Measurements from ENCODE around the gene RFX3.

The RFX3 gene

GRCh38 chr9:3361116-3361515 lies 164.7 kb downstream of the RFX3 start:
- no peaks in the 10 kb centered on the region for H3K27me3 ChIP-seq (replicated peaks)
- H3K4me3 ChIP-seq (ENCODE audit: low read depth, low read length) = no peak overlapping the region
- in situ Hi-C loops (cut with HindIII; ENCODE audit: low pct_ligation_motif_present, low sequenced_read_pairs) = no loop called here
- DNase-seq = no peak
- no peak for TF ChIP-seq CTCF (IDR thresholded peaks at IDR 0.05; ENCODE audit: low read depth, low read length, missing control alignments)
- H3K27ac ChIP-seq = no peak overlapping the region
- H3K36me3 ChIP-seq (replicated peaks) = no peaks in the 10 kb centered on the region

- no peaks in the 10 kb centered on the region for H3K36me3 ChIP-seq (replicated peaks)
- TF ChIP-seq CTCF (IDR thresholded peaks at IDR 0.05; ENCODE audit: low read depth, low read length, missing control alignments) = no peak
- no peak overlapping the region for H3K4me3 ChIP-seq (ENCODE audit: low read depth, low read length)
- DNase-seq = no peak
- in situ Hi-C loops (cut with HindIII; ENCODE audit: low pct_ligation_motif_present, low sequenced_read_pairs) = no loop called here
- no peak overlapping the region for H3K27ac ChIP-seq
- H3K27me3 ChIP-seq (replicated peaks) = no peaks in the 10 kb centered on the region
These were observed 165.6 kb downstream of the RFX3 start for GRCh38 chr9:3360245-3360644.

GRCh38 chr9:3359778-3360177 lies 166.0 kb downstream of the RFX3 start:
- no peaks in the 10 kb centered on the region for H3K27me3 ChIP-seq (replicated peaks)
- in situ Hi-C loops (cut with HindIII; ENCODE audit: low pct_ligation_motif_present, low sequenced_read_pairs) = no loop called here
- no peak overlapping the region for H3K27ac ChIP-seq
- TF ChIP-seq CTCF (IDR thresholded peaks at IDR 0.05; ENCODE audit: low read depth, low read length, missing control alignments) = no peak
- no peak for DNase-seq
- H3K4me3 ChIP-seq (ENCODE audit: low read depth, low read length) = no peak overlapping the region
- no peaks in the 10 kb centered on the region for H3K36me3 ChIP-seq (replicated peaks)

- in situ Hi-C loops (cut with HindIII; ENCODE audit: low pct_ligation_motif_present, low sequenced_read_pairs) = no loop called here
- Histone ChIP-seq H3K27me3 (replicated peaks) (no peaks in the 10 kb centered on the region), H3K36me3 (replicated peaks) (no peaks in the 10 kb centered on the region), H3K4me3 (ENCODE audit: low read depth, low read length) (no peak overlapping the region), H3K27ac (no peak overlapping the region)
- no peak for TF ChIP-seq CTCF (IDR thresholded peaks at IDR 0.05; ENCODE audit: low read depth, low read length, missing control alignments)
- no peak for DNase-seq
These were observed 166.6 kb downstream of the RFX3 start for GRCh38 chr9:3359048-3359692.

- DNase-seq = no peak
- in situ Hi-C loops (cut with HindIII; ENCODE audit: low pct_ligation_motif_present, low sequenced_read_pairs) = no loop called here
- no peak overlapping the region for H3K4me3 ChIP-seq (ENCODE audit: low read depth, low read length)
- H3K36me3 ChIP-seq (replicated peaks) = no peaks in the 10 kb centered on the region
- no peak for TF ChIP-seq CTCF (IDR thresholded peaks at IDR 0.05; ENCODE audit: low read depth, low read length, missing control alignments)
- H3K27me3 ChIP-seq (replicated peaks) = no peaks in the 10 kb centered on the region
- no peak overlapping the region for H3K27ac ChIP-seq
These were observed 177.6 kb downstream of the RFX3 start for GRCh38 chr9:3348169-3348568.

- no peak overlapping the region for H3K27ac ChIP-seq
- H3K4me3 ChIP-seq (ENCODE audit: low read depth, low read length) = no peak overlapping the region
- in situ Hi-C loops (cut with HindIII; ENCODE audit: low pct_ligation_motif_present, low sequenced_read_pairs) = no loop called here
- no peak for DNase-seq
- TF ChIP-seq CTCF (IDR thresholded peaks at IDR 0.05; ENCODE audit: low read depth, low read length, missing control alignments) = no peak
- no peaks in the 10 kb centered on the region for H3K27me3 ChIP-seq (replicated peaks)
- no peaks in the 10 kb centered on the region for H3K36me3 ChIP-seq (replicated peaks)
These were observed 179.3 kb downstream of the RFX3 start for GRCh38 chr9:3346549-3346948.

Measured in brain microvascular endothelial cell (primary cell).